SK-N-SH (cell line): ENCODE measurements around the gene SF3B1.

Experiments used
- CHD2 ChIP-seq: fragments of 150-350 bp; IDR thresholded peaks from 2 replicates; pipeline ENCODE4 v1.6.1; 2018; ENCODE audit warnings: low read length; ENCODE audit not compliant: partially characterized antibody
- ELF1 ChIP-seq: IDR thresholded peaks from 2 replicates; pipeline ENCODE4 v1.4.0; 2012
- EZH2phosphoT487 ChIP-seq: fragments of 200-600 bp; sonication (generic); IDR thresholded peaks from 2 replicates; pipeline ENCODE4 v1.6.1; 2017; ENCODE audit warnings: low read depth, mixed run types, mild to moderate bottlenecking, antibody characterized with exemption, moderate library complexity, borderline replicate concordance
- POLR2AphosphoS5 ChIP-seq: IDR thresholded peaks from 2 replicates; pipeline ENCODE4 v1.6.1; 2012; ENCODE audit warnings: low read depth, low read length
- RCOR1 ChIP-seq: fragments of 150-350 bp; IDR thresholded peaks from 2 replicates; pipeline ENCODE4 v1.6.1; 2017; ENCODE audit warnings: antibody characterized with exemption, low read length
- SIN3A ChIP-seq: IDR thresholded peaks from 2 replicates; pipeline ENCODE4 v1.6.1; 2012; ENCODE audit warnings: low read depth, mild to moderate bottlenecking, low read length, moderate library complexity, borderline replicate concordance
- TF ChIP-seq, protein P1 (sequence below): fragments of 200-600 bp; sonication (generic); IDR thresholded peaks from 2 replicates; pipeline ENCODE4 v1.6.1; 2017; ENCODE audit warnings: antibody characterized with exemption, mild to moderate bottlenecking, moderate library complexity
- TF ChIP-seq, protein P2 (sequence below): IDR thresholded peaks from 2 replicates; pipeline ENCODE4 v1.6.1; 2012; ENCODE audit warnings: mild to moderate bottlenecking, low read depth, low read length, moderate library complexity
- TF ChIP-seq, protein P3 (sequence below): IDR thresholded peaks from 2 replicates; pipeline ENCODE4; 2012
- TF ChIP-seq, protein P4 (sequence below): fragments of 150-350 bp; IDR thresholded peaks from 2 replicates; pipeline ENCODE4 v1.6.1; 2016; ENCODE audit warnings: mild to moderate bottlenecking, low read depth, low read length

DNA sequence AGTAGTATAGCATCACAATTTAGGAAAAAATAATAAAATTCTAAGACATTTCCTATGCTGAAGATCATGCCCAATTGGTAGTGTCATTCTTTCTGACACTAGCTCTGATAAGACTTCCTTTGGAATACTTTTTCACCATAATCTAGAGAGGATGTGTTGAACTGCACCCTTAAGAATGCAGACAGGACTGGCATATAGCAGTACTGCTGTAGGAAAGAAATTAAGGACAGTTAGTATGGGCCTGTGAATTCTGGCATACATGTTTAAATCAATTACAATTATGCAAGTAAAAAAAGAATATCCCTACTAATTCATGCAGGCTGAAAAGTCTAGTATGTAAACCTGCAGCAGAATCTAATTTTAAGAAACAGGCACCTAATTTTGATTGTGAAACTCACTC is 15.4 kb downstream of the SF3B1 start:
- TF ChIP-seq ELF1, result no peak
- no peak for TF ChIP-seq POLR2AphosphoS5
- TF ChIP-seq, protein P1, sequence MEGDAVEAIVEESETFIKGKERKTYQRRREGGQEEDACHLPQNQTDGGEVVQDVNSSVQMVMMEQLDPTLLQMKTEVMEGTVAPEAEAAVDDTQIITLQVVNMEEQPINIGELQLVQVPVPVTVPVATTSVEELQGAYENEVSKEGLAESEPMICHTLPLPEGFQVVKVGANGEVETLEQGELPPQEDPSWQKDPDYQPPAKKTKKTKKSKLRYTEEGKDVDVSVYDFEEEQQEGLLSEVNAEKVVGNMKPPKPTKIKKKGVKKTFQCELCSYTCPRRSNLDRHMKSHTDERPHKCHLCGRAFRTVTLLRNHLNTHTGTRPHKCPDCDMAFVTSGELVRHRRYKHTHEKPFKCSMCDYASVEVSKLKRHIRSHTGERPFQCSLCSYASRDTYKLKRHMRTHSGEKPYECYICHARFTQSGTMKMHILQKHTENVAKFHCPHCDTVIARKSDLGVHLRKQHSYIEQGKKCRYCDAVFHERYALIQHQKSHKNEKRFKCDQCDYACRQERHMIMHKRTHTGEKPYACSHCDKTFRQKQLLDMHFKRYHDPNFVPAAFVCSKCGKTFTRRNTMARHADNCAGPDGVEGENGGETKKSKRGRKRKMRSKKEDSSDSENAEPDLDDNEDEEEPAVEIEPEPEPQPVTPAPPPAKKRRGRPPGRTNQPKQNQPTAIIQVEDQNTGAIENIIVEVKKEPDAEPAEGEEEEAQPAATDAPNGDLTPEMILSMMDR, result no peak
- TF ChIP-seq, protein P2, sequence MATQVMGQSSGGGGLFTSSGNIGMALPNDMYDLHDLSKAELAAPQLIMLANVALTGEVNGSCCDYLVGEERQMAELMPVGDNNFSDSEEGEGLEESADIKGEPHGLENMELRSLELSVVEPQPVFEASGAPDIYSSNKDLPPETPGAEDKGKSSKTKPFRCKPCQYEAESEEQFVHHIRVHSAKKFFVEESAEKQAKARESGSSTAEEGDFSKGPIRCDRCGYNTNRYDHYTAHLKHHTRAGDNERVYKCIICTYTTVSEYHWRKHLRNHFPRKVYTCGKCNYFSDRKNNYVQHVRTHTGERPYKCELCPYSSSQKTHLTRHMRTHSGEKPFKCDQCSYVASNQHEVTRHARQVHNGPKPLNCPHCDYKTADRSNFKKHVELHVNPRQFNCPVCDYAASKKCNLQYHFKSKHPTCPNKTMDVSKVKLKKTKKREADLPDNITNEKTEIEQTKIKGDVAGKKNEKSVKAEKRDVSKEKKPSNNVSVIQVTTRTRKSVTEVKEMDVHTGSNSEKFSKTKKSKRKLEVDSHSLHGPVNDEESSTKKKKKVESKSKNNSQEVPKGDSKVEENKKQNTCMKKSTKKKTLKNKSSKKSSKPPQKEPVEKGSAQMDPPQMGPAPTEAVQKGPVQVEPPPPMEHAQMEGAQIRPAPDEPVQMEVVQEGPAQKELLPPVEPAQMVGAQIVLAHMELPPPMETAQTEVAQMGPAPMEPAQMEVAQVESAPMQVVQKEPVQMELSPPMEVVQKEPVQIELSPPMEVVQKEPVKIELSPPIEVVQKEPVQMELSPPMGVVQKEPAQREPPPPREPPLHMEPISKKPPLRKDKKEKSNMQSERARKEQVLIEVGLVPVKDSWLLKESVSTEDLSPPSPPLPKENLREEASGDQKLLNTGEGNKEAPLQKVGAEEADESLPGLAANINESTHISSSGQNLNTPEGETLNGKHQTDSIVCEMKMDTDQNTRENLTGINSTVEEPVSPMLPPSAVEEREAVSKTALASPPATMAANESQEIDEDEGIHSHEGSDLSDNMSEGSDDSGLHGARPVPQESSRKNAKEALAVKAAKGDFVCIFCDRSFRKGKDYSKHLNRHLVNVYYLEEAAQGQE, result no peak
- no peak for TF ChIP-seq CHD2
- TF ChIP-seq, protein P3, sequence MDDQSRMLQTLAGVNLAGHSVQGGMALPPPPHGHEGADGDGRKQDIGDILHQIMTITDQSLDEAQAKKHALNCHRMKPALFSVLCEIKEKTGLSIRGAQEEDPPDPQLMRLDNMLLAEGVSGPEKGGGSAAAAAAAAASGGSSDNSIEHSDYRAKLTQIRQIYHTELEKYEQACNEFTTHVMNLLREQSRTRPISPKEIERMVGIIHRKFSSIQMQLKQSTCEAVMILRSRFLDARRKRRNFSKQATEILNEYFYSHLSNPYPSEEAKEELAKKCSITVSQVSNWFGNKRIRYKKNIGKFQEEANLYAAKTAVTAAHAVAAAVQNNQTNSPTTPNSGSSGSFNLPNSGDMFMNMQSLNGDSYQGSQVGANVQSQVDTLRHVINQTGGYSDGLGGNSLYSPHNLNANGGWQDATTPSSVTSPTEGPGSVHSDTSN, result no peak
- no peak for TF ChIP-seq RCOR1
- no peak for TF ChIP-seq SIN3A
- TF ChIP-seq EZH2phosphoT487, result no peak
- TF ChIP-seq, protein P4, sequence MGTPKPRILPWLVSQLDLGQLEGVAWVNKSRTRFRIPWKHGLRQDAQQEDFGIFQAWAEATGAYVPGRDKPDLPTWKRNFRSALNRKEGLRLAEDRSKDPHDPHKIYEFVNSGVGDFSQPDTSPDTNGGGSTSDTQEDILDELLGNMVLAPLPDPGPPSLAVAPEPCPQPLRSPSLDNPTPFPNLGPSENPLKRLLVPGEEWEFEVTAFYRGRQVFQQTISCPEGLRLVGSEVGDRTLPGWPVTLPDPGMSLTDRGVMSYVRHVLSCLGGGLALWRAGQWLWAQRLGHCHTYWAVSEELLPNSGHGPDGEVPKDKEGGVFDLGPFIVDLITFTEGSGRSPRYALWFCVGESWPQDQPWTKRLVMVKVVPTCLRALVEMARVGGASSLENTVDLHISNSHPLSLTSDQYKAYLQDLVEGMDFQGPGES, result no peak
